ENCODE results near the gene SELENON. TPM values are rescaled to one million over a fixed set of nuclear protein-coding genes. Genes with fewer than 3 reads are reported as not detected.

SELENON gene
- total and polyA plus RNA-seq, 2 experiments from 2014 or later, result 9.0 to 49.7 TPM

DNA sequence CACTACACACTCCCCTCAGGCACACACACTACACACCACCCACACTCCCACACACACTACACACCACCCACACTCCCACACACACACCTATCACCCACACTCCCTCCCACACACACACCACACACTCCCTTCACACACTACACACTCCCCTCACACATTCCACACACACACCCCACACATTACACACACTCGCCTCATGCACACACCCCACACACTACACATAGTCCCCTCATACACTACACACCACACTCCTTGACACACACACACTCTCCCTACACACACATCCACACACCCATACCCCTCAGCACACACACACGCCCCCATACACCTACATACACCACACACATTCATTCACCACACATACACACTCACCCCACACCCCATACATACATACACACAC lies 31.0 kb upstream of the SELENON start:
- no peaks in the 10 kb centered on the region for H3K4me1 ChIP-seq (ENCODE audit: insufficient read depth)
- H3K79me2 ChIP-seq (ENCODE audit: insufficient read depth), result no peaks in the 10 kb centered on the region
- no peaks in the 10 kb centered on the region for H3K27me3 ChIP-seq (replicated peaks; ENCODE audit: insufficient read depth)
- H3K36me3 ChIP-seq (ENCODE audit: low read depth), result no peaks in the 10 kb centered on the region
- no peaks in the 10 kb centered on the region for H4K20me1 ChIP-seq (ENCODE audit: insufficient read depth)
- no peak overlapping the region for H3K4me3 ChIP-seq
- no peak overlapping the region for H2AFZ ChIP-seq
- no peak overlapping the region for H3K4me2 ChIP-seq (ENCODE audit: unreplicated experiment)
- H3K27ac ChIP-seq, result no peak overlapping the region
- no peak overlapping the region for H3K9ac ChIP-seq
- 70 to 83% methylated on average over 2 of the region's 2 CpGs for WGBS, 2 experiments (ENCODE audit: low coverage in 1 of 2, low lambda C conversion rate in 2 of 2, missing lambda C conversion rate in 2 of 2)
- H3K9me2 ChIP-seq (ENCODE audit: insufficient read depth), result no peaks in the 10 kb centered on the region
- H3K9me3 ChIP-seq (ENCODE audit: low read depth), result no peaks in the 10 kb centered on the region
- H3F3A ChIP-seq (ENCODE audit: insufficient read depth), result no peaks in the 10 kb centered on the region
- DNase-seq, result no peak
- in situ Hi-C loops (cut with MboI), result no loop called here
- TF ChIP-seq EZH2 (IDR thresholded peaks at IDR 0.05; ENCODE audit: insufficient read depth, poor library complexity, severe bottlenecking) (no peak), EZH2phosphoT487 (IDR thresholded peaks at IDR 0.05; ENCODE audit: insufficient read depth, low read depth) (no peak)

DNA sequence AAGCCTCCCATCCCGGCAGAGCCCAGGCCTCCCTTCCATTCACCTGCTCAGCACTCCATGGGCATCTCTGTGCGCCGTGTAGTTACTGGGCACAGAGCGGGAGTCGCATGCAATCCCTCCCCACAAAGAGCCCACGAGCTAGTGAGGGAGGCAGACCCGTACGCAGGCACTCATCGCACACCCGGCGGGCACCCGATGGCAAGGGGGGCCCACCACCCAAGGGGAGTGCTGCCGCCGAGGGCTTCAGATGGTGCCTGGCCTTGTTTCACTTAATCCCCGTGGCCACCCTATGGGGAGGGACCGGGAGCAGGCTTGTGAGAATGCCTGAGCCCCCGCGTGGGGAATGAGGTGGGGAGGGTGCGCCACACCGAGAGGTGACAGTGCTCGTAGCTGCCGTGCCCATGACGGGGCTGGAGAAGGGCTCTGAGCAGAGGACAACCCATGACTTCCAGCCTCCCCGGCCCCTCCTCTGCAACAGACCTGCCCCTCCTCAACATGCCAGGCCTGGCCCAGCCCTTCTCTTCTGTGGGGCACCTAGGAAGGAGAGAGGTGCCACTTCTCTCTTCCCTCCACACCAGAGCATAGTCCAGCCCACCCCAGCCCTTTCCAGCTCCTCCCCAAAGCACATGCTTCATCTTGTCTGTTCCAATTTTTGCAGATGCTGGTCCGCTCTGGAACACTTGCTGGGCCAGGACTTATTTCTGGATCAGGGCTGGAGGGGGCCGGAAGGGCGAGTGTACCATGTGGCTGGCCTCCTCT lies 30.2 kb upstream of the SELENON start:
- H4K20me1 ChIP-seq (ENCODE audit: insufficient read depth), result no peaks in the 10 kb centered on the region
- WGBS, 2 experiments (ENCODE audit: low coverage in 1 of 2, low lambda C conversion rate in 2 of 2, missing lambda C conversion rate in 2 of 2), result 85 to 86% methylated on average over 24 to 27 of the region's 27 CpGs
- no peaks in the 10 kb centered on the region for H3K36me3 ChIP-seq (ENCODE audit: low read depth)
- H3K4me3 ChIP-seq, result no peak overlapping the region
- no peak for DNase-seq
- H3F3A ChIP-seq (ENCODE audit: insufficient read depth), result no peaks in the 10 kb centered on the region
- H3K4me2 ChIP-seq (ENCODE audit: unreplicated experiment), result no peak overlapping the region
- in situ Hi-C loops (cut with MboI), result no loop called here
- no peaks in the 10 kb centered on the region for H3K27me3 ChIP-seq (replicated peaks; ENCODE audit: insufficient read depth)
- no peaks in the 10 kb centered on the region for H3K79me2 ChIP-seq (ENCODE audit: insufficient read depth)
- H3K27ac ChIP-seq, result no peak overlapping the region
- no peak overlapping the region for H2AFZ ChIP-seq
- H3K9ac ChIP-seq, result no peak overlapping the region
- TF ChIP-seq EZH2 (IDR thresholded peaks at IDR 0.05; ENCODE audit: insufficient read depth, poor library complexity, severe bottlenecking), result no peak
- TF ChIP-seq EZH2phosphoT487 (IDR thresholded peaks at IDR 0.05; ENCODE audit: insufficient read depth, low read depth), result no peak
- no peaks in the 10 kb centered on the region for H3K9me2 ChIP-seq (ENCODE audit: insufficient read depth)
- H3K4me1 ChIP-seq (ENCODE audit: insufficient read depth), result no peaks in the 10 kb centered on the region
- H3K9me3 ChIP-seq (ENCODE audit: low read depth), result no peaks in the 10 kb centered on the region

DNA sequence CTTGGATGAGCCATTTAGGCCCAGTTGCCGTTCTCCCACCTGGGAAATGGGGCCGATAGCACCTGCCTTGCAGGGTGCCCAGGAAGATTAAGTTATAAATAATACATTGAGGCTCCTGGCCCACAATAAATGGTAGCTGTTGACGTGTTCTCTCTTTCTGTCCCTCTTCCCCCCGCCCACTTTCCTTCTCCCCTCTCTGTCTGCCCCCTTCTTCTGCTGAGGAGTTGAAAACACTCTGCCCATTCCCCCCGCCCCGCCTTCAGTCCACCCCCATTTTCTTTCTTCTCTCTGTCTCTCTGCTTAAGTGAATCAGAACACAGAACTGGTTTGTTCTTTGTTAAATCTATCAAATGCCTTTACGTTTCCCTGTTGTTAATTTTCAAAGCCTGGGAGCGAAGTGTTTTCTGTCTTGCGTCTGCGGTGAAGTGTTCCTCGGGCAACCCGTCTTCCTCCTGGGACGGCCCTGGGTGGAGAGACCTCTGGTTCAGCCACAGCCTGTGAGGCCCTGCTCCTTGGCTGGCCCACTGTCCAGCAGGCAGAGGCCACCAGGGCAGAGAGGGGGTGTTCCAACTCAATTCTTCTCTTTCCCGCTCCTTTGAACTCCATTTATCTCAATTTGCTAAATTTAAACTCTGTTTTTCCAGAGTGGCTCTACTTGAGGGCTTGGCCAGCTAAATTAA lies 29.3 kb upstream of the SELENON start:
- Histone ChIP-seq H3F3A (ENCODE audit: insufficient read depth) (no peaks in the 10 kb centered on the region), H2AFZ (no peak overlapping the region), H3K9me2 (ENCODE audit: insufficient read depth) (no peaks in the 10 kb centered on the region), H4K20me1 (ENCODE audit: insufficient read depth) (no peaks in the 10 kb centered on the region), H3K9ac (no peak overlapping the region), H3K4me2 (ENCODE audit: unreplicated experiment) (no peak overlapping the region), H3K79me2 (ENCODE audit: insufficient read depth) (no peaks in the 10 kb centered on the region), H3K36me3 (ENCODE audit: low read depth) (no peaks in the 10 kb centered on the region), H3K4me1 (ENCODE audit: insufficient read depth) (no peaks in the 10 kb centered on the region), H3K27me3 (replicated peaks; ENCODE audit: insufficient read depth) (no peaks in the 10 kb centered on the region), H3K9me3 (ENCODE audit: low read depth) (no peaks in the 10 kb centered on the region), H3K27ac (no peak overlapping the region), H3K4me3 (no peak overlapping the region)
- no peak for DNase-seq
- in situ Hi-C loops (cut with MboI), result no loop called here
- 88 to 89% methylated on average over 12 to 14 of the region's 14 CpGs for WGBS, 2 experiments (ENCODE audit: low coverage in 1 of 2, low lambda C conversion rate in 2 of 2, missing lambda C conversion rate in 2 of 2)
- TF ChIP-seq EZH2 (IDR thresholded peaks at IDR 0.05; ENCODE audit: insufficient read depth, poor library complexity, severe bottlenecking) (no peak), EZH2phosphoT487 (IDR thresholded peaks at IDR 0.05; ENCODE audit: insufficient read depth, low read depth) (no peak)

DNA sequence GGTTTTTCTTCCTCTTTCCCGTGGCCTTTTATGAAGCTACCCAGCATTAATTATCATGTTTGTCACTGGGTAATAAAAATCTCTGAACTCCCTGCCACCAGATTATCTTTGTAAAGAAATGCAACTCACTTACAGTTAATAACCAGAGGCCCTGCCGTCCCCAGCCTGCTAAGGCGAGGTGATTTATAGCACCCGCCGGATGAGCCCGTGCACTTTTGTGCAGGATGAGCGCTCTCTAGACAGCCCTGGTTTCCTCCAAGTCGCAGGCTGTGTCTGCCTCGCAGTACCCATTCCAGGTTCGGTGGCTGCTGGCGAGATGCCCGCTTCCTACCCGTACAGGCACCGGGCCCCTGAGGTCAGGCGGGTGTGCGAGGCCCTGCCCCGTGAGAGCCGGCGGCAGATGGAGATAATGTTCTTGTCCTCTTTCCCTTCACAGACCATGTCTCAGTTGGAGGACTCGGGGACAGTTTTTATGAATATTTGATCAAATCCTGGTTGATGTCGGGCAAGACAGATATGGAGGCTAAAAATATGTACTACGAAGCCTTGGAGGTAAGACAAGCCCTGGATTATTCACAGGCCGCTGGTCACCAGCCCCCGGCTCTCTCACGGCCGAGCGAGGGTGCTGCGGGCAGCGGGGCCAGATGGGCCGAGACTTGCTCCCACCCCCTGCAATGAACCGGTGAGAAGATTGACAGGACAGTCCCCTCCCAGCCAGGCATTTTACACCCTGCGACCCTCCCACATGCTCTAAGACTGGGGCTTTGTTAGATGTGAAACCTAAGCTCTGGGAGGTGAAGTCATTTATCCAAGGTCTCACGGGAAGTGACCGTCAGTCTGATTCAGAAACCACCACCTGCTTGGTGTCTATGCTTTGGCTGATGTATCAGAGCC lies 28.5 kb upstream of the SELENON start:
- no peak overlapping the region for H2AFZ ChIP-seq
- H3K4me2 ChIP-seq (ENCODE audit: unreplicated experiment), result no peak overlapping the region
- 78 to 80% methylated on average over 34 of the region's 34 CpGs for WGBS, 2 experiments (ENCODE audit: low coverage in 1 of 2, low lambda C conversion rate in 2 of 2, missing lambda C conversion rate in 2 of 2)
- no peaks in the 10 kb centered on the region for H3F3A ChIP-seq (ENCODE audit: insufficient read depth)
- no peak overlapping the region for H3K4me3 ChIP-seq
- in situ Hi-C loops (cut with MboI), result no loop called here
- H4K20me1 ChIP-seq (ENCODE audit: insufficient read depth), result no peaks in the 10 kb centered on the region
- no peak overlapping the region for H3K27ac ChIP-seq
- no peaks in the 10 kb centered on the region for H3K79me2 ChIP-seq (ENCODE audit: insufficient read depth)
- no peaks in the 10 kb centered on the region for H3K4me1 ChIP-seq (ENCODE audit: insufficient read depth)
- H3K36me3 ChIP-seq (ENCODE audit: low read depth), result no peaks in the 10 kb centered on the region
- TF ChIP-seq EZH2 (IDR thresholded peaks at IDR 0.05; ENCODE audit: insufficient read depth, poor library complexity, severe bottlenecking), result no peak
- no peaks in the 10 kb centered on the region for H3K9me3 ChIP-seq (ENCODE audit: low read depth)
- DNase-seq, result no peak
- H3K9me2 ChIP-seq (ENCODE audit: insufficient read depth), result no peaks in the 10 kb centered on the region
- H3K9ac ChIP-seq, result no peak overlapping the region
- no peaks in the 10 kb centered on the region for H3K27me3 ChIP-seq (replicated peaks; ENCODE audit: insufficient read depth)

Measured in GM23248 (cell line).